ENCODE data around the gene CD274. TPM values are rescaled to one million over a fixed set of nuclear protein-coding genes. Genes with fewer than 3 reads are reported as not detected.

Gene CD274
- total and polyA plus RNA-seq, 2 donors (not counting 3 experiments of a cell fraction or from before 2014, with no cell fraction given) = 25.4 to 26.8 TPM

DNA sequence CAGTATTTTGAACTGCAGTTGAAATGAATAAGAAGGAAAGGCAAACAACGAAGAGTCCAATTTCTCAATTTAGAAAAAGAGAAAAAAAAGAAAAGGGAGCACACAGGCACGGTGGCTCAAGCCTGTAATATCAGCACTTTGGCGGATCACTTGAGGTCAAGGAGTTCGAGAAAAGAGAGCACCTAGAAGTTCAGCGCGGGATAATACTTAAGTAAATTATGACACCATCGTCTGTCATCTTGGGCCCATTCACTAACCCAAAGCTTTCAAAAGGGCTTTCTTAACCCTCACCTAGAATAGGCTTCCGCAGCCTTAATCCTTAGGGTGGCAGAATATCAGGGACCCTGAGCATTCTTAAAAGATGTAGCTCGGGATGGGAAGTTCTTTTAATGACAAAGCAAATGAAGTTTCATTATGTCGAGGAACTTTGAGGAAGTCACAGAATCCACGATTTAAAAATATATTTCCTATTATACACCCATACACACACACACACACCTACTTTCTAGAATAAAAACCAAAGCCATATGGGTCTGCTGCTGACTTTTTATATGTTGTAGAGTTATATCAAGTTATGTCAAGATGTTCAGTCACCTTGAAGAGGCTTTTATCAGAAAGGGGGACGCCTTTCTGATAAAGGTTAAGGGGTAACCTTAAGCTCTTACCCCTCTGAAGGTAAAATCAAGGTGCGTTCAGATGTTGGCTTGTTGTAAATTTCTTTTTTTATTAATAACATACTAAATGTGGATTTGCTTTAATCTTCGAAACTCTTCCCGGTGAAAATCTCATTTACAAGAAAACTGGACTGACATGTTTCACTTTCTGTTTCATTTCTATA is 602 bp upstream of the CD274 start:
- peaks cover 42% of the 10 kb centered on the region for H3K79me2 ChIP-seq (ENCODE audit: control insufficient read depth, insufficient read depth, low read length)
- H3K27ac ChIP-seq (ENCODE audit: insufficient read depth, low read depth, low read length) = peak overlapping the region; percentile 79
- no peaks in the 10 kb centered on the region for H3K9me3 ChIP-seq (replicated peaks; ENCODE audit: control insufficient read depth, insufficient read depth, low read length)
- no peaks in the 10 kb centered on the region for H3K36me3 ChIP-seq (ENCODE audit: control insufficient read depth in 2 of 2, extremely low read depth in 1 of 2, insufficient read depth in 2 of 2, low read length in 2 of 2)
- CTCF ChIA-PET = interaction anchor here (0.6 to 4.6 kb wide), 37 partner anchors 8 to 657 kb away, joined by 3 to 53 read pairs (median 4); partner anchors contain the start of genes ERMP1, INSL6, PDCD1LG2 and PLGRKT
- peak overlapping the region; percentile 38 to 98 (median 72) for H3K4me3 ChIP-seq (replicated peaks in 1 of 3; ENCODE audit: insufficient read depth in 1 of 3, low read depth in 1 of 3, low read length in 3 of 3)
- dilution Hi-C loops (cut with MboI; ENCODE audit: extremely low pct_ligation_motif_present, low sequenced_read_pairs) (loop anchor here (25.0 kb wide), 1 partner anchor 262 kb away; the partner anchor contains the start of gene INSL6), intact Hi-C loops (cut with micrococcal nuclease) (loop anchor here (1.0 to 2.0 kb wide), 4 partner anchors 39 to 141 kb away; no protein-coding TSS in a partner anchor)
- TF ChIP-seq FOS (IDR thresholded peaks at IDR 0.05; ENCODE audit: borderline replicate concordance, insufficient read depth, low read length) (no peak), POLR2A (IDR thresholded peaks at IDR 0.05; ENCODE audit: low read depth, low read length) (no peak), JUN (IDR thresholded peaks at IDR 0.05; ENCODE audit: borderline replicate concordance, insufficient read depth, insufficient read length, low read depth) (no peak), EZH2 (IDR thresholded peaks at IDR 0.05; ENCODE audit: borderline replicate concordance, low read depth, low read length, severe bottlenecking) (no peak), GATA2 (IDR thresholded peaks at IDR 0.05; ENCODE audit: insufficient read depth, insufficient read length, low read depth, low read length) (no peak), POLR2AphosphoS5 (IDR thresholded peaks at IDR 0.05; ENCODE audit: insufficient read depth, low read depth, low read length) (no peak), MYC (IDR thresholded peaks at IDR 0.05; ENCODE audit: low read depth, low read length) (no peak)
- TF ChIP-seq, protein P1, sequence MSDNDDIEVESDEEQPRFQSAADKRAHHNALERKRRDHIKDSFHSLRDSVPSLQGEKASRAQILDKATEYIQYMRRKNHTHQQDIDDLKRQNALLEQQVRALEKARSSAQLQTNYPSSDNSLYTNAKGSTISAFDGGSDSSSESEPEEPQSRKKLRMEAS (IDR thresholded peaks at IDR 0.05; ENCODE audit: insufficient read depth, insufficient read length) = no peak
- TF ChIP-seq, protein P2, sequence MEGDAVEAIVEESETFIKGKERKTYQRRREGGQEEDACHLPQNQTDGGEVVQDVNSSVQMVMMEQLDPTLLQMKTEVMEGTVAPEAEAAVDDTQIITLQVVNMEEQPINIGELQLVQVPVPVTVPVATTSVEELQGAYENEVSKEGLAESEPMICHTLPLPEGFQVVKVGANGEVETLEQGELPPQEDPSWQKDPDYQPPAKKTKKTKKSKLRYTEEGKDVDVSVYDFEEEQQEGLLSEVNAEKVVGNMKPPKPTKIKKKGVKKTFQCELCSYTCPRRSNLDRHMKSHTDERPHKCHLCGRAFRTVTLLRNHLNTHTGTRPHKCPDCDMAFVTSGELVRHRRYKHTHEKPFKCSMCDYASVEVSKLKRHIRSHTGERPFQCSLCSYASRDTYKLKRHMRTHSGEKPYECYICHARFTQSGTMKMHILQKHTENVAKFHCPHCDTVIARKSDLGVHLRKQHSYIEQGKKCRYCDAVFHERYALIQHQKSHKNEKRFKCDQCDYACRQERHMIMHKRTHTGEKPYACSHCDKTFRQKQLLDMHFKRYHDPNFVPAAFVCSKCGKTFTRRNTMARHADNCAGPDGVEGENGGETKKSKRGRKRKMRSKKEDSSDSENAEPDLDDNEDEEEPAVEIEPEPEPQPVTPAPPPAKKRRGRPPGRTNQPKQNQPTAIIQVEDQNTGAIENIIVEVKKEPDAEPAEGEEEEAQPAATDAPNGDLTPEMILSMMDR (IDR thresholded peaks at IDR 0.05; ENCODE audit: extremely low read depth in 1 of 2, insufficient read depth in 1 of 2, low read depth in 1 of 2, low read length in 2 of 2) = no peak
- peak overlapping the region; percentile 90 for H3K4me2 ChIP-seq (ENCODE audit: insufficient read depth, low read length)
- no peaks in the 10 kb centered on the region for H3K9me1 ChIP-seq (replicated peaks; ENCODE audit: control insufficient read depth, extremely low read depth, insufficient read depth, low read length)
- no peaks in the 10 kb centered on the region for H4K20me1 ChIP-seq (replicated peaks; ENCODE audit: control insufficient read depth, extremely low read depth, insufficient read depth, low read length)
- TSS peak; percentile 8 for BruUV-seq (replicated peaks)
- POLR2A ChIA-PET = interaction anchor here (0.7 to 2.0 kb wide), 11 partner anchors 7 to 465 kb away, joined by 3 to 10 read pairs (median 4); partner anchors contain the start of genes JAK2 and PDCD1LG2
- FAIRE-seq (no peak), DNase-seq (ENCODE audit: low read depth, low spot score) (no peak)
- H3K9ac ChIP-seq (replicated peaks; ENCODE audit: extremely low read depth, insufficient read depth, low read length) = peak overlapping the region; percentile 88
- H3K27me3 ChIP-seq (ENCODE audit: control insufficient read depth in 2 of 2, insufficient read depth in 2 of 2, low read length in 2 of 2) = no peaks in the 10 kb centered on the region
- H2AFZ ChIP-seq (ENCODE audit: low read depth, low read length) = peak overlapping the region; percentile 32
- H3K4me1 ChIP-seq (ENCODE audit: control insufficient read depth, extremely low read depth, insufficient read depth, low read length) = peaks cover 61% of the 10 kb centered on the region

Measured in endothelial cell of umbilical vein (primary cell).